ENCODE data around the gene CYP4F22. TPM values are rescaled to one million over a fixed set of nuclear protein-coding genes. Genes with fewer than 3 reads are reported as not detected.

CYP4F22 gene
- polyA plus RNA-seq, 3 donors, result 0.08 to 1.1 (median 0.33) TPM

GRCh38 chr19:15540435-15540834 is 32.1 kb downstream of the CYP4F22 start:
- 97% methylated on average over 20 of the region's 20 CpGs for WGBS (ENCODE audit: insufficient coverage)
- H4K20me1 ChIP-seq (ENCODE audit: insufficient read depth, low read length), result no peaks in the 10 kb centered on the region
- H3K9ac ChIP-seq (ENCODE audit: insufficient read depth, low read length, poor library complexity, severe bottlenecking), result no peak overlapping the region
- no peak for DNase-seq
- intact Hi-C loops (cut with micrococcal nuclease), result no loop called here
- TF ChIP-seq, protein P1, sequence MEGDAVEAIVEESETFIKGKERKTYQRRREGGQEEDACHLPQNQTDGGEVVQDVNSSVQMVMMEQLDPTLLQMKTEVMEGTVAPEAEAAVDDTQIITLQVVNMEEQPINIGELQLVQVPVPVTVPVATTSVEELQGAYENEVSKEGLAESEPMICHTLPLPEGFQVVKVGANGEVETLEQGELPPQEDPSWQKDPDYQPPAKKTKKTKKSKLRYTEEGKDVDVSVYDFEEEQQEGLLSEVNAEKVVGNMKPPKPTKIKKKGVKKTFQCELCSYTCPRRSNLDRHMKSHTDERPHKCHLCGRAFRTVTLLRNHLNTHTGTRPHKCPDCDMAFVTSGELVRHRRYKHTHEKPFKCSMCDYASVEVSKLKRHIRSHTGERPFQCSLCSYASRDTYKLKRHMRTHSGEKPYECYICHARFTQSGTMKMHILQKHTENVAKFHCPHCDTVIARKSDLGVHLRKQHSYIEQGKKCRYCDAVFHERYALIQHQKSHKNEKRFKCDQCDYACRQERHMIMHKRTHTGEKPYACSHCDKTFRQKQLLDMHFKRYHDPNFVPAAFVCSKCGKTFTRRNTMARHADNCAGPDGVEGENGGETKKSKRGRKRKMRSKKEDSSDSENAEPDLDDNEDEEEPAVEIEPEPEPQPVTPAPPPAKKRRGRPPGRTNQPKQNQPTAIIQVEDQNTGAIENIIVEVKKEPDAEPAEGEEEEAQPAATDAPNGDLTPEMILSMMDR (IDR thresholded peaks at IDR 0.05), result no peak
- H3K4me1 ChIP-seq (ENCODE audit: control insufficient read depth in 1 of 2, insufficient read depth in 2 of 2, low read length in 2 of 2), result no peaks in the 10 kb centered on the region
- no peak overlapping the region for H3K4me2 ChIP-seq (replicated peaks; ENCODE audit: extremely low read depth, low read length, poor library complexity, severe bottlenecking)
- peaks cover 0 to 5% (median 2%) of the 10 kb centered on the region in 7 donors for H3K9me3 Mint-ChIP-seq
- H3K9me3 ChIP-seq (replicated peaks in 1 of 2; ENCODE audit: control insufficient read depth in 1 of 2, insufficient read depth in 1 of 2, low read length in 2 of 2), result no peaks in the 10 kb centered on the region
- H3K27me3 ChIP-seq (ENCODE audit: control insufficient read depth in 2 of 2, insufficient read depth in 2 of 2, low read length in 2 of 2), result no peaks in the 10 kb centered on the region
- no peak overlapping the region for H3K27ac Mint-ChIP-seq
- H3K27ac ChIP-seq (ENCODE audit: low read depth in 1 of 2, low read length in 2 of 2), result no peak overlapping the region
- no peak overlapping the region for H3K4me3 ChIP-seq (replicated peaks in 1 of 3; ENCODE audit: low read depth in 2 of 3, low read length in 3 of 3)
- H3K36me3 ChIP-seq (replicated peaks in 1 of 2; ENCODE audit: control insufficient read depth in 1 of 2, insufficient read depth in 2 of 2, low read length in 2 of 2), result no peaks in the 10 kb centered on the region
- no peaks in the 10 kb centered on the region for H3K36me3 Mint-ChIP-seq
- H3K4me1 Mint-ChIP-seq, result peaks cover 7% of the 10 kb centered on the region
- peaks cover 4 to 6% (median 5%) of the 10 kb centered on the region in 3 donors for H3K27me3 Mint-ChIP-seq (ENCODE audit: low read depth in 3 of 3)
- H3K4me3 Mint-ChIP-seq, result no peak overlapping the region
- H3K79me2 ChIP-seq (ENCODE audit: insufficient read depth, low read length), result no peaks in the 10 kb centered on the region
- no peak overlapping the region for H2AFZ ChIP-seq (ENCODE audit: insufficient read depth, low read depth, low read length, poor library complexity, severe bottlenecking)

DNA sequence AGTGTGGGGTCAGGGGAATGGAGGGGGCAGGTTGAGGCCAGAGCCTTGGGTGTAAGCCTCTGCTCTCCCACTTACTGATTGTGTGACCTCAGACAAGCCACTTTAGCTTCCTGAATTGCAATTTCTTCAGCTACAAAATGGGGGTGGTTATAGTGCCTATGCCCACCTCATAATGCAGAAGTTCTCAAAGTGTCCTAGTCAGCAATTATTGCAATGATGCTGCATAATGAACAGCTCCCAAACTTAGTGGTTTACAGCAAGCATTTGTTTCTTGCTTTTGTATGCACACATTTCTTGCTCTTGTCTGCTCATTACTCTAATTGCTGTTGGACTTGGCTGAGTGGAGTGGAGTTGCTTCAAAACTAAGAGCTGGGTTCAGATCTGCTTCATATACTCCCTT is 36.0 kb downstream of the CYP4F22 start:
- no peak for DNase-seq
- H3K79me2 ChIP-seq (ENCODE audit: insufficient read depth, low read length), result no peaks in the 10 kb centered on the region
- H4K20me1 ChIP-seq (ENCODE audit: insufficient read depth, low read length), result no peaks in the 10 kb centered on the region
- no peaks in the 10 kb centered on the region for H3K36me3 ChIP-seq (replicated peaks in 1 of 2; ENCODE audit: control insufficient read depth in 1 of 2, insufficient read depth in 2 of 2, low read length in 2 of 2)
- Mint-ChIP-seq H3K36me3 (no peaks in the 10 kb centered on the region), H3K4me1 (peaks cover 2% of the 10 kb centered on the region), H3K27me3 (ENCODE audit: low read depth in 3 of 3) (peaks cover 7 to 9% (median 7%) of the 10 kb centered on the region in 3 donors), H3K4me3 (no peak overlapping the region), H3K27ac (no peak overlapping the region), H3K9me3 (peaks cover 0 to 5% (median 2%) of the 10 kb centered on the region in 7 donors)
- intact Hi-C loops (cut with micrococcal nuclease), result no loop called here
- H3K9me3 ChIP-seq (replicated peaks in 1 of 2; ENCODE audit: control insufficient read depth in 1 of 2, insufficient read depth in 1 of 2, low read length in 2 of 2), result no peaks in the 10 kb centered on the region
- H3K27me3 ChIP-seq (ENCODE audit: control insufficient read depth in 2 of 2, insufficient read depth in 2 of 2, low read length in 2 of 2), result no peaks in the 10 kb centered on the region
- no peak overlapping the region for H3K9ac ChIP-seq (ENCODE audit: insufficient read depth, low read length, poor library complexity, severe bottlenecking)
- H3K4me2 ChIP-seq (replicated peaks; ENCODE audit: extremely low read depth, low read length, poor library complexity, severe bottlenecking), result no peak overlapping the region
- no peak overlapping the region for H3K27ac ChIP-seq (ENCODE audit: low read depth in 1 of 2, low read length in 2 of 2)
- H3K4me3 ChIP-seq (replicated peaks in 1 of 3; ENCODE audit: low read depth in 2 of 3, low read length in 3 of 3), result no peak overlapping the region
- TF ChIP-seq, protein P1 (IDR thresholded peaks at IDR 0.05), result no peak
- H2AFZ ChIP-seq (ENCODE audit: insufficient read depth, low read depth, low read length, poor library complexity, severe bottlenecking), result no peak overlapping the region
- H3K4me1 ChIP-seq (ENCODE audit: control insufficient read depth in 1 of 2, insufficient read depth in 2 of 2, low read length in 2 of 2), result no peaks in the 10 kb centered on the region

Measured in CD14-positive monocyte (primary cell).